ENCODE measurements around the gene PSMB8.

- TF ChIP-seq CTCF (IDR thresholded peaks at IDR 0.05), result no peak
- TF ChIP-seq POLR2AphosphoS5 (IDR thresholded peaks at IDR 0.05), result no peak
- no peak for TF ChIP-seq POLR2A (IDR thresholded peaks at IDR 0.05)
These were observed 43.0 kb upstream of the PSMB8 start for GRCh38 chr6:32886681-32887383.

Measured in upper lobe of left lung (tissue), 4 donors.